Nephron progenitor cell (in vitro differentiated cells): ENCODE results near the gene EPHA7.
A peak's percentile ranks its signal among the peaks of the same experiment; 100 is the strongest.

Experiments used
- DNase-seq: peaks from one replicate; pipeline ENCODE4 v3.0.0; 2021
- H3K27ac Mint-ChIP-seq: 2 replicates; pipeline ENCODE4 v1.8.0; 2021; ENCODE audit warnings: mild to moderate bottlenecking, moderate library complexity, mixed read lengths
- H3K27me3 Mint-ChIP-seq: 2 replicates; pipeline ENCODE4 v1.8.0; 2021; ENCODE audit warnings: mild to moderate bottlenecking, low read depth, mixed read lengths; ENCODE audit not compliant: poor library complexity
- H3K36me3 Mint-ChIP-seq: 2 replicates; pipeline ENCODE4 v1.8.0; 2021; ENCODE audit warnings: low read depth, mixed read lengths
- H3K4me1 Mint-ChIP-seq: 2 replicates; pipeline ENCODE4 v1.8.0; 2021; ENCODE audit warnings: mixed read lengths
- H3K4me3 Mint-ChIP-seq: 2 replicates; pipeline ENCODE4 v1.8.0; 2021; ENCODE audit warnings: mild to moderate bottlenecking, moderate library complexity, mixed read lengths
- H3K9me3 Mint-ChIP-seq: 2 replicates; pipeline ENCODE4 v1.8.0; 2021; ENCODE audit warnings: mild to moderate bottlenecking, moderate library complexity, mixed read lengths
- CTCF ChIP-seq: fragments of 200-600 bp; sonication (generic); IDR thresholded peaks from 2 replicates; pipeline ENCODE4 v1.5.0; 2021; ENCODE audit warnings: antibody characterized with exemption

The EPHA7 gene

DNA sequence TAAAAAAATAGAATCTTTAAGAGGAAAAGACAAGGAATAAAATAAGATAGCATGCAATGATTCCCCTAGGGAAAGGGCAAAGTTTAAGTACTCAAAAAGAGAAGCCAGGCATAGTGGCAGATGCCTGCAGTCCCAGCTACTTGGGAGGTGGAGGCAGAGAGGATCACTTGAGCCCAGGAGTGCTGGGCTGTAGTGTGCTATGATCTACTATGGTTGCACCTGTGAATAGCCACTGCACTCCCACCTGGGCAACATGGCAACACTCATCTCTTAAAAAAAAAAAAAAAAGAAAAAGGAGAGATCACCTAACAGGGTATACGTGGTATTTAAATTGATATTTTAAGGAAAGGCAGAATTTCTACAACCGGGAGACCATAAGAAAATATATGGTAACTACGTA is 16.0 kb downstream of the EPHA7 start:
- H3K4me3 Mint-ChIP-seq: no peak overlapping the region
- H3K36me3 Mint-ChIP-seq: no peaks in the 10 kb centered on the region
- H3K9me3 Mint-ChIP-seq: no peaks in the 10 kb centered on the region
- H3K27me3 Mint-ChIP-seq: no peaks in the 10 kb centered on the region
- DNase-seq: no peak
- TF ChIP-seq CTCF: no peak
- peaks cover 14% of the 10 kb centered on the region for H3K4me1 Mint-ChIP-seq
- H3K27ac Mint-ChIP-seq: no peak overlapping the region

GRCh38 chr6:93398723-93399122 is 20.6 kb downstream of the EPHA7 start:
- Mint-ChIP-seq H3K4me3 (peak overlapping the region; percentile 2), H3K9me3 (no peaks in the 10 kb centered on the region), H3K36me3 (no peaks in the 10 kb centered on the region), H3K27ac (no peak overlapping the region), H3K27me3 (no peaks in the 10 kb centered on the region), H3K4me1 (peaks cover 49% of the 10 kb centered on the region)
- TF ChIP-seq CTCF: no peak
- no peak for DNase-seq

GRCh38 chr6:93394471-93394870 is 24.9 kb downstream of the EPHA7 start:
- H3K27me3 Mint-ChIP-seq: no peaks in the 10 kb centered on the region
- H3K4me1 Mint-ChIP-seq: peaks cover 51% of the 10 kb centered on the region
- DNase-seq: no peak
- peak overlapping the region; percentile 40 for H3K27ac Mint-ChIP-seq
- no peaks in the 10 kb centered on the region for H3K9me3 Mint-ChIP-seq
- no peak overlapping the region for H3K4me3 Mint-ChIP-seq
- no peak for TF ChIP-seq CTCF
- no peaks in the 10 kb centered on the region for H3K36me3 Mint-ChIP-seq

- Mint-ChIP-seq H3K27ac (no peak overlapping the region), H3K9me3 (no peaks in the 10 kb centered on the region), H3K4me1 (peaks cover 43% of the 10 kb centered on the region), H3K27me3 (no peaks in the 10 kb centered on the region), H3K36me3 (no peaks in the 10 kb centered on the region), H3K4me3 (no peak overlapping the region)
- DNase-seq: no peak
- TF ChIP-seq CTCF: no peak
Measured at GRCh38 chr6:93393554-93394074, 25.7 kb downstream of the EPHA7 start.

GRCh38 chr6:93392797-93393196 is 26.6 kb downstream of the EPHA7 start:
- H3K4me1 Mint-ChIP-seq: peaks cover 35% of the 10 kb centered on the region
- H3K4me3 Mint-ChIP-seq: no peak overlapping the region
- H3K9me3 Mint-ChIP-seq: no peaks in the 10 kb centered on the region
- no peak overlapping the region for H3K27ac Mint-ChIP-seq
- no peak for TF ChIP-seq CTCF
- no peak for DNase-seq
- H3K27me3 Mint-ChIP-seq: no peaks in the 10 kb centered on the region
- no peaks in the 10 kb centered on the region for H3K36me3 Mint-ChIP-seq

DNA sequence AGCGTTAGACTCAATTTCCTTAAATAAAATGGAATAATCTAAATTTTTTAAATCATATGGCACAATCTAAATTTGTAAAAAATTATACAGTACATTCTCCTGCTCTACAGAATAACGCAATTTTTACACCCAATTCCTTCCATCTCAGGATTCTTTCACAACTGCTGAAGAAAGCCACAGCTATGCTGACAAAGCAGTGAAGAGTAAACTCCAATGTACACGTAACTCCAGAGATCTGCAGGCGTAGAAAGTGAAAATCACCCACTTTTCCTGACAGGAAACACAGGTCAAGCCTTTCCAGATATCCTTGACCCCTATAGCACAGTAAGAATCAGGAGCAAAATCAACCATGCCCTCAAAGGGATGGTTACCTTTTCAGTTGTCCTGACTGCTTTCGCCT is 27.4 kb downstream of the EPHA7 start:
- H3K36me3 Mint-ChIP-seq: peaks cover 6% of the 10 kb centered on the region
- H3K27me3 Mint-ChIP-seq: no peaks in the 10 kb centered on the region
- H3K27ac Mint-ChIP-seq: peak overlapping the region; percentile 8
- TF ChIP-seq CTCF: no peak
- no peaks in the 10 kb centered on the region for H3K9me3 Mint-ChIP-seq
- H3K4me3 Mint-ChIP-seq: no peak overlapping the region
- H3K4me1 Mint-ChIP-seq: peaks cover 30% of the 10 kb centered on the region
- no peak for DNase-seq
